GM21576 (cell line): ENCODE measurements around the gene FARS2.

Source experiments
- ATAC-seq: cut with Tn5 transposase; IDR thresholded peaks from one replicate; pipeline ENCODE4 v1.9.1; 2021; ENCODE audit warnings: mild to moderate bottlenecking, moderate library complexity; ENCODE audit not compliant: unreplicated experiment

Gene FARS2

DNA sequence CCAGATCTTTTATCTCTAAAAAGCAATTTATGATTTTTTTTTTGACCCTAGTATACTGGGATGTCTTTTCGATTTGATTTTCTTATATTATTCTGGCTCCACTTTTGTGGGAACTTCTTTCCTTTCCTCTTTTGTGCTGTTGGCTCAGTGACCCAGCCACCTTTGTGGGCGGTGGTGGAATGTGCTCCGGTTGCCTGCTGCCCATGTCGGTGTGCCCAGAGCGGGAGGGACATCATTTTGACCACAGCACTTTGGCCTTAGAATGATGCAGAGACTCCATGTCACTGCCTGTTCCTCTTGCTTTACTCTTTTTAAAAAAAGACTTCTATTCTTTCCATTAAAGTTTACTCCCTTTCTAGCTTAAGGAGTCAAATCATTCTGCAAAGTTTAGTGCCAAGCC is 198.0 kb downstream of the FARS2 start:
- no peak for ATAC-seq

- no peak for ATAC-seq
Measured at GRCh38 chr6:5461365-5461764, 200.1 kb downstream of the FARS2 start.

- no peak for ATAC-seq
Measured at GRCh38 chr6:5462856-5463255, 201.5 kb downstream of the FARS2 start.

DNA sequence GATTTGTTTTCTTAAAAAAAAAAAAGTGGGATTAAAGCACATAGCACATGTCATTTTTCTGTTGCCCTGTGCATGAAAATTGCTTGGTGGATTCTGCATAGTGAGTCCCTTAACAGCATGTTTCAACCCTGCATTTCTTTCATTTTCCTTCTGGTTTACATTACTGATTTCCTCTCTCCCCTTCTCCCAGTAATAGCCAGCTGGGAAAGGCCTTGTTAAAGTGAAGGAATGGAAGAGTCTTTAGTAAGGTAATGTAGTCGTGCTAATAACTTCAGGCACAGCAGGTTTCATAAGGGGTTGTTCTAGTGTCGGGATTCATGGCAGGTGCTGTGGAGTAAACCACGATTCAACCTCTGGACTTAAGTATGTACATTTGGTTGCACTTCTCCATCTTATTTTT is 202.4 kb downstream of the FARS2 start:
- no peak for ATAC-seq

GRCh38 chr6:5464099-5464885 is 203.0 kb downstream of the FARS2 start:
- ATAC-seq, result no peak

GRCh38 chr6:5466281-5467136 is 205.2 kb downstream of the FARS2 start:
- ATAC-seq, result no peak

DNA sequence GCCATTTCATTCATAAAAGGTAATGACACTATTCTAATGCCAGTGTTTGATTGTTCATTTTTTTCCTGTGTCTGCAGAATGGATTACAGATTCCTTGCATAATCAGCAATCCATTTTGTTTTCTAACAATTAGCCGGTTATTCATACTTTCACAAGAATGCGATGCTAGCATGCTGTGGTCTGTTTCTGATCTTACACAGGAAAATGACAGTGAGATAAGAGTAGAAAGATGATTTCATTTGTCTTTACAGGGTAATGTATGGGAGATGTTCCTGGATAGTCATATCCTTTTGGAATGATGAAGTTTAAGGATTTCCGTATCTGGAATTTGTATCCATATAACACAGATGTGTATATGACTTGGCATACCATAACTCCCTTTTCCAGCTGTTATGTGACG is 207.3 kb downstream of the FARS2 start:
- no peak for ATAC-seq

DNA sequence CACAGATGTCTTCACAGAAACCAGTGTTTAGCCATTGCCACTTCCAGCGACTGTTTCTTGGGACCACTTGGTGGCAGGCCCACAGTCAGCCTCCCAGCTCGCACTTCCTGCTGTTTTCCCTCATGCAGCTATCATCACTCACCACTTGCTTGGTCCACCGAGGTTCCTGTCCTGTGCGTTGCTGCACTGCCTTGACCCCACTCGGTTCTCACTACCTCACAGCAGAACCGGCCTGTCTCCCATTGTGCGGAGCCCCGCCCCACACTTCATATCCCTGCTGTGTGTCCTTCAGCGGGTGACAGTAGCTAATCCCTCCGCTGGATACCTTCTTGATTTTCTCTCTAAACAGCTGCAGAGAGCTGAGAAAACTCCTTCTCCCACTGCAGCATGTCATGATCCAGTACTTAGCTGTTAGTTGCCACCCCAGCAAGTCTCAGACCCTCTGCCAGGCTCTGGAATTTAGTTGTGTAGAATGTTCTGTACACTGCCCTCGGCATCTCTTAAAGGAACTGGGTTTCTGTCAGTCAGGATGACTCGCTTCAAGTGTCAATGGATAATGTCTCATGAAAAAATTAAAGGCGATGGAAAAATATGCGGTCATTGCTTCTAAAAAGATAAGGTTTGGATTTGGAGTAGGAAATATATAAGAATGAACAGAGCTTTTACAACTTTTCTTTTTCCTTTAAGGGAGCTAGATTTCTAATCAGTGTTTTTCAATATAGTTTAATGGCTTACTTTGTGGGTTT is 208.0 kb downstream of the FARS2 start:
- no peak for ATAC-seq

GRCh38 chr6:5471044-5471443 is 209.7 kb downstream of the FARS2 start:
- no peak for ATAC-seq

DNA sequence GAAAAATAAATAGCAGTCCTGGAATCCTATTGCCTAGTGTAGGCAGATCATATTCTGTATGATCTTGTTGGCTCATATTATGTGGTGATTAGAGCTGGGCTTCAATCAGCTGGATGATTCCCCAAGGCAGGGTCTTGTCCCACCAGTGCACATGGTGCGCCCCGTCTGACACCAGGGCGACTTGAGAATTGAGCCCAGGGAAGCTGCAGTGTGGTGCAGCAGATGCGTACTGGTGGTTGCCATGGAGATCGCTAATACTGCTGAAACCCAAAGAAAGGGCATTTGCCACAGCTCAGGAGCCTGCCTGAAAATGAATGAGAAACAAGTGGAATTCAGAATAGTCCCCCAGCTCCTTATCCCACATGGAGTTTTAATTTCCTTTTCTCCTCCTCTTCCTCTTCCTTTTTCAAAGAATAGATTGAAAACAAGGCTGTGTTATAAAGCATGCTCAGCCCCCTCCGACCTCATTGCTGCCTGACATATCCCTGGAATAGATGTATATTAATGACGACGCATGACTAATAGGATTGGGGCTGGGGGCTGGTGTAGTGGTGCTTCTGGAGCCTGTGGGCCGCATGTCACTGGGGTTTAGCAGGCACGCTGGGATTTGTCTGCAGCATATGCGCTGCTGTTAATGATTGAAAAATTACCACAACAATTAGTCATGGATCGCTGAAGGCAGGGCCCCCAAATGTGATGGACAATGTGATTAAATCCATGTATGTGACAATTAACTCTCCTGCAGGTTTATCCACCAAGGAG is 210.5 kb downstream of the FARS2 start:
- ATAC-seq, result no peak

- no peak for ATAC-seq
Measured at GRCh38 chr6:5472571-5472970, 211.3 kb downstream of the FARS2 start.

DNA sequence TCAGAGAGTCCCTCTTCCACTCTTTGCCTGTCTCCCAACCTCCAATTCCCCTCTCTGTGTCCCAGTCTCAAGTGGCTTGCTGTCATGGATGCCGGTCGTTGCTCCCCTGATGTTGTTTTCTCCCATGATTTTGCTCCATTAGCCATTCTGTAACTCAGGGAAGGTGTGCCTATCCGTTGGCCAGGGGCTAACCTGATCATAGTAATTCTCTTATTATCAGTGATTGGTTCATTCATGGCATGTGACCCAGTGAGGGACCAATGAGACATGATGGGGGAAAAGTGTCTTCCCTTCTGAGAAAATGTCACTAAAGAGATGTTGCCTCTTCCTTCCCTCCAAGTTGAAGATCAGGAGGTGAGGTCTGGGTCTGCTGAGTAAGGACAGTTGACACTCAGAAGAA is 214.5 kb downstream of the FARS2 start:
- no peak for ATAC-seq

DNA sequence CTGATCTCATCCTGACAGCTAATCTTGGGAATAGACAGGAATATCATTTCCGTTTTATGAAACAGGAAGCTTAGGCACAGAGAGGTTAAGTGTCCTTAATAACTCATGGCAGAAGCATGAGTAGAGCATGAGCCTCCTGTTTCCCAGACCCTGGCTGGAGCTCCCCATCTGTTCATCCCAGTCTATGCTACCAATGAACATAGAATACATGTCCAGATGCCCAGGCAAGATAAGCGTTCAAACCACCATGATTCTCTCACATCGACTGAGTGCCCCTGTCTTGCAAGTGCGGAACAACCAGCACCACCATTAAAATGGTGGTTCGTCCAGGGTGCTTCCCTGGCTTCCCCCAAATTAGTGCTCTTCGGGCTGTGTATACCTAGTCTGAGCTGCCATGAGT is 217.1 kb downstream of the FARS2 start:
- no peak for ATAC-seq

DNA sequence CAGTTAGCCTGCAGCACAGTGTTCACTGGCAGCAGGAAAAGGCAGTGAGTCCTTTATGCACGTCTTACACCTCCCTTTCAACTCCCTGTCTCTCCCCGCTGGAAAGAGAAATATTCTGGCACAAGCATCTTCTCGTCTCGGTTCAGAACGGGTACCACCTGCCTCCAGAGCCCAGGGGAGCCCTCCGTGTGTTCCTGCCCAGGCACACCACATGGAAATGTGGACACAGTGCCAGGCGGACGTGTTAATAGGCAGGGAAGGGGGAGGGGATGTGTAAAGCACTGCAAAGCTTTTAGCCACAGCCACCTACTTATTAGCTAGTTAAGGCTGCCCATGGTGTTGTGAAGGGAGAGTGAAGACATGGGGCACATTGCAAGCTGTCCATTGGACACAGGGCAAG is 219.7 kb downstream of the FARS2 start:
- no peak for ATAC-seq

- ATAC-seq, result no peak
Measured at GRCh38 chr6:5481750-5482149, 220.4 kb downstream of the FARS2 start.

- ATAC-seq, result no peak
Measured at GRCh38 chr6:5482619-5483018, 221.3 kb downstream of the FARS2 start.

- ATAC-seq, result no peak
Measured at GRCh38 chr6:5484692-5485091, 223.4 kb downstream of the FARS2 start.

DNA sequence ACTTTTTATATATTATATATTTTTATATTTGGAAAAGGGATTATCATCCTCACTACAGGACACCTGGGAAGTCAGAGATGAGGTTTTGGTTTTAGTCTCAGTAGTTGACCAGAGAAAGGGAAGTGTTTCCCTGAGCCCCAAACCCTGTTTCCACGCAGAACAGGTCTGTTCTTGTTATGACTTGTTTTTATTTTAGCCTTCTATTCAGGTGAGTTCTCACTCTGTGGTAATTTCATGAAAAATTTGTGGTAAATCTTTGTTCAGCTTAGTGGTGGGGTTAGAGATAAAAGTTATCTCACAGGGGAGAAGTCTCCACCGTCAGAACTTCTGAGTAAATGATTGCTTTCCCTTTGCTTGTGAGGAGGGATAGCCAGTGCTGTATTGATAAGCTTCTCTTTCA is 224.9 kb downstream of the FARS2 start:
- ATAC-seq, result peak; percentile 82

- no peak for ATAC-seq
Measured at GRCh38 chr6:5490501-5491069, 229.3 kb downstream of the FARS2 start.

GRCh38 chr6:5492356-5492755 is 231.0 kb downstream of the FARS2 start:
- ATAC-seq, result no peak
